ENCODE data around the gene SELENBP1.
A peak's percentile ranks its signal among the peaks of the same experiment; 100 is the strongest.

- TF ChIP-seq POLR2AphosphoS5 (IDR thresholded peaks at IDR 0.05; ENCODE audit: low read depth, low read length) (peak; percentile 32; the same call in 1 of the 2 replicates), POLR2A (IDR thresholded peaks at IDR 0.05; ENCODE audit: low read depth, low read length) (peak; percentile 66)
Observed at GRCh38 chr1:151327223-151327902, 45.1 kb downstream of the SELENBP1 start, which contains the start of gene PI4KB.
